Superior temporal gyrus (tissue), 1 donor: ENCODE results near the gene ANTXR1.

Experiments used
- DNase-seq: peaks from one replicate; pipeline ENCODE4 v3.0.0-alpha.2; 2016; ENCODE audit errors: extremely low spot score

ANTXR1 gene

GRCh38 chr2:69003731-69004130, 9.2 kb upstream of the ANTXR1 start:
- no peak for DNase-seq

GRCh38 chr2:69007169-69007568, 5.8 kb upstream of the ANTXR1 start:
- no peak for DNase-seq

DNA sequence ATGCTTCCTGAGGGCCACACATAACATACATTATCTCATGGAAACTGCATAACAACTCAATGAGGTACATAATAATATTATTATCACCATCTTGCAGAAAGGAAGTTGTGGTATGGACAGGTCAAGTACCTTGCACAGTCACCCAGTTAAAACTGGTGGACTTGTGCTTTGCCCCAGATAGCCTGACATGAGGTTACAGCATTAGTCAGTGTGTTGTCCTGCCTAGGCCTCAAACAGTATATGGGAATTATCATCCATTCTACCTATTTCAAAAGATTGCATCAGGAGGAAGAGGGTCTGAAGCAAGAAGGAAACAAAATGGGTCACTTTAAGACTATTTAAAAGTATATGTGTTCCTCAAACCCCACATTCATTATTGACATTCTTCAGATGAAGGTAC, 5.4 kb upstream of the ANTXR1 start:
- DNase-seq: no peak

DNA sequence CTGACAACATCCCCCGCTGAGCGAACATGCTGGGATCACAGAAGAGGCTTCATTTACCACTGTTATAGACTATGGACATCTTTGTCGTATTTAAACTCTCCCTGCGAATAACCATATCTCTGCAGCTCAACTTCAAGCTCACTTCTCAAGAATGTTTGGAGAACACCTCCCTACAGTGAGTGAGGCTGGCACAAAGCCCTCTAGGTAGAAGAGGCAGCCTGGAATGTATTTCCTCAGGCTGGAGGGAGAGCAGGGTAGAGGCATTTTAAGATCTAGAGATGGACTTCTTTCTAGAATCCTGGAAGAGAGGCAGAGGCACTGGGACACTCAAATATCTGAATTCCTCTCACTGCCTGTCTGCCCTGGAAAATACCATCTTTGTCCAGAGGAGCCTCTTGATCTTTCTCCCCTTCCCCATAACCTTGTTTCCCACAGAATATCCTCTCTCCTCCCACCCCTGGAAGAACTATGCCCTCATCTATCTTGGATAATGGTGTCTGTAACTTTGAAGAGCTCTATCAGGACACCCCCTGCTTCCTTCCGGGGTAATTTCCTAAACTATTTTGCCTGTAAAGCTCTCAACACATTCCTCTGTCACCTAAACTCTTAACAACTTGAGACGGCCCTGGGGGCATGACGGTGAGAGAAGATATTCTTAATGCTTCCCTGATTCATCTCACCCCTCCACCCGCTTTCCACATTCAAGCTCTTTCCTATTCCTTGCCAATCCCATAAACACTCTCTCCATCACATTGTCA, 2.4 kb upstream of the ANTXR1 start:
- no peak for DNase-seq

GRCh38 chr2:69011611-69012157, 1.3 kb upstream of the ANTXR1 start:
- no peak for DNase-seq

DNA sequence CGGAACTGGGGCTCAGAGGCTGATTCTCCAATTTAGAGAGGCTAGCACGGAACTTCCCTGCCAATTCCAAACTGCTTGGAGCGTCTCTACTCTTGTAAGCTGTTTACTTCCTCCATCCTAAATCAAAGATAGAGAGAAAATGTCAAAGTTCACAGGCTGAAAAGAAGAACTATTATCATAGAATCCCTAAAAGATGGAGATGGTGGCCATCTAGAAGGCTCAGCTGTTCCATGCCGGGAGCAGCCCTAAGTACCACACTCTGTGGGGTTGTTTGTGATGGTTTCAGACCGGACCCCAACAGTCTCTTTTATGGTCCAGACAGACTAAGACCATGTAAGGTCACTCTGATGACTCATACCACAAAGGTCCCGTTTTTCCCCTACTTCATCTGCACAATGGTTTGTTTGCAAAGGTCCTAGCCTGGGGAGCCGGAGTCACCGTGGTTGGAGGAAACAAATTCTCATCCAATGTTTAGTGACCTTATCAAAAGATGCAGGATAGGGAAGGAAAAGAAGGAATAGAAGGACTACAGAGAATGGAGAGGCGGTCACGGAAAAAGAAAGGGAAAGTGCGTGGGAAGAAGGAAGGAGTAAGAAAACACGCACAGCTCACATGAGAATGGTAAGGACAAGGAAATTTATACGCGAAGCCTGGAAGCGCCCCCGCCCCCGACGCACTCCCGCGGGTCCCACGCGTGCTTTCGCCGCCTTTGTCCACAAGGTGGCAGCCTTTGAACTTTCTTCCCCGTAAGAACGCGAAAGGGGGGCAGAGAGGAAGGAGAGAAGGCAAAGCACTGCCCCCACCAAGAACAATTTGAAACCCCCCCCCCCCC, 453 bp upstream of the ANTXR1 start:
- peak; percentile 81 for DNase-seq

GRCh38 chr2:69013840-69014821, 1.2 kb downstream of the ANTXR1 start:
- DNase-seq: peak; percentile 35

DNA sequence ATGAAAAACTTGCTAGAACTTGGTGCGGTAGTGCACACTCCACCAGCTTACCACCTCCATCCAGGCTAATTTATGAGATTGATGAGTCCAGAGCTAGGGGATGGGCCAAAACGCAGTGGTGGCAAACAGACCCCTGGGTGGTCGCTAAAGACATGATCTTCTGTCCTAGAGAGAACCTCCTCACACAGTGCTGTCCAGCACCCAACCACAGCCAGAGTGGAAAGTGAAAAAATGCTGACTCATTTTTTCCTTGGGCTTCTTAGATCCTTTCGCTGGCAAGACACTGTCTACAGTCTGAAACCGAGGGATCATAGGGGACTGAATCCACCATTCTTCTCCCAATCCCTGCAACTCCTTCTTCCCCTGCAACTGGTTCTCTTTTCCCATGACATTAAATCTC, 4.1 kb downstream of the ANTXR1 start:
- DNase-seq: no peak

DNA sequence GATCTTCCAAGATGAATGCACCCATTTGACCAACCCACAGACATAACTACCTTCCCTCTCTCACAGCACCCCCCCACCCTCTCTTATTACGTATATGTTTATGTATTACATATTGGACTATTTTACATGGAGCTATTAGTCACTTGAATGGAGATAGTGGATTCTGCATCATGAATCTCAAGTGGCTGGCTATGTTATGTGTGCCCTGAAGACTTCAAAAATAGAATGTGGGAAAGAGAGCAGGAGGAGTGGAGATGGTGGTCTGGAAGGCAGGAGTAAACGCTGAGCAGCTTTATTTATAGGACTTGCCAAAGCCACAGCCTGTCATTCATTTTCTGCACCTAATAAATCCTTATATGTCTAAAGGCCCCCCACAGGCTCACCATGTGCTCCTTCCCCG, 4.9 kb downstream of the ANTXR1 start:
- no peak for DNase-seq

- no peak for DNase-seq
Observed at GRCh38 chr2:69018678-69019095, 5.7 kb downstream of the ANTXR1 start.

DNA sequence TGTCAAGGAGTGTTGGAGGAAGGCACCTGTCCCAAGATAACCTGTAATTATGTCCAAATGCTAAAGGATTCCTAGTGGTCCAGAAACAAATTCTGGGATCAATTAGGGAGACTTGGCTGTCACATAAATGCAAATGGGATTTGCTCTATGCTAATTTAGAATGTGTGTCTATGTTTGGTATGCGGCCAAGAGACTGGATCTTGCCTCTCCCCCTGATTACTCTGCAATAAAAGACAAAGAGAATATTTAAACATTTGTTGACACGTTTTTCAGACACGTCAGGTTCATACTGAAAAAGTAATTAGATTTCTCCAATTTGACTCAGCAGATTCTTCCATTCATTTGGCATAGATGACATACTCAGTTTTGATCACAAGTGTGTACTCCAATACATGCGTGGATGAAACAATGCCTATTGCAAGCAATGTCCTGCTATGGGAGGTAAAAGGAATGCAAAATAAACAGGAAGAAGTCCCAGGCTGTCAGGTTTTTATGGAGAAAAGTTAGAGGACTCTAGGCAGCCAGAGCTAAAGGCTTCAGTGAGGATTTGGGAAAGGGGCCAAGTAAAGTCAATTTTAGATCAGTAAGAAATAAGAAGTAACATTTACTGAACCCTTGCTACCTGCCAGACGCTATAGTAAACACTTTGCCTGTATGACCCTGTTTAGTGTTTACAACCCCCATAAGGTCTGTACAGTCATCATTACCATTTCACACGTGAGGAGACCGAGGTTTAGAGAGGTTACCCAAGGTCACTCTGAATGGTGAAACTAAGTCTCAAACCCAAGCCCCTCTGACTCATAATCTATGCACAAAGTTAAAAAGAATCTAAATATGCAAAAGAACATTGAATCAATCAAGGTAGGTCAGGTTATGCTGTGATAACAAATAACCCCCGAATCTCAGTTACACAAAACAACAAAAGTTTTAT, 7.8 kb downstream of the ANTXR1 start:
- DNase-seq: no peak

DNA sequence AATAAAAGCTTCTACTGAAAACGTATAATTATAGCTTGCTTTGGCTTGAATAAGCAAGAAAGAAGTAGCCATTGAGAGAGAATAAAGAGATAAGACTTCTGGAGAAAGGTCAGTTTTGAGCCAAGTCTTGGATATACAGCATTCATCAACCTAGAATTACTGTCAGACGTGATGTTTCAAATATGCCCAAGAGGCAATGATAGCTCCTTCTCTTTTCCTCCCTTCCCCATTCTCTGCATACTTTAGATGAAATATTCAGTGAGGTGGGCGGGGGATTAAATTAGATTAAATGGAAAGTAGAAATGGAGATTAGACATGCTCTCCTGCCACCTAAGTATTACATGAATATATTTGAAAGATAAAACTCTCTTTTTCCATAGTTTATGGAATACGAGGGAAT, 8.7 kb downstream of the ANTXR1 start:
- DNase-seq: no peak

- DNase-seq: no peak
Observed at GRCh38 chr2:69022548-69022947, 9.6 kb downstream of the ANTXR1 start.

GRCh38 chr2:69023236-69023635, 10.3 kb downstream of the ANTXR1 start:
- DNase-seq: no peak

GRCh38 chr2:69026026-69026425, 13.0 kb downstream of the ANTXR1 start:
- peak; percentile 40 for DNase-seq

- no peak for DNase-seq
Observed at GRCh38 chr2:69026691-69027459, 13.9 kb downstream of the ANTXR1 start.

DNA sequence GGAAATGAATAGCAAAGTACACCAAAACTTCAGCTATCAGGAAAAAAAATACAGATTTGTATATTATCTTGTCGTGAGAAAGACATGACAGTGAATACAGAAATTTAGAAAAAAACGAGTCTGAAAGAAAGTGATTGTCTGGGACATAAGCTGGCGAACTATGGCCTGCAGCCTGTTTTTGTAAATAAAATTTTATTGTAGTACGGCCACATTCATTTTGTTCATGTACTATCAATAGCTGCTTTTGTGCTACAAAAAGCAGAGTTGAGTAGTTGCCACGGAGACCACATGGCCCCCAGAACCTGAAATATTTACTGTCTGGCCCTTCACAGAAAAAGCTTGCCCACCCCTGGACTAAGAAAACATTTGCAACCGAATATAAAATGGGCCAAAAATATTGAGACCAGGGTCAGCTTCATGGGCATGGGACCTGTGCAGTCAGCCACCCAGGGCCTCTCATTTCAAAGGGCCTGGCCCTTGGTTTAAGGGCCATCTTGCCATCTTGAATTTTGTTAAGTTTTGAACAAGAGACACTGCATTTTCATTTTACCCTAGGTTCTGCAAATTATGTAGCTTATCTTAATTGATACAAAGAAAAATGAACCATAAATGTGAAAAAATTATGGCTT, 17.9 kb downstream of the ANTXR1 start:
- DNase-seq: no peak

- DNase-seq: no peak
Observed at GRCh38 chr2:69031466-69031865, 18.5 kb downstream of the ANTXR1 start.

DNA sequence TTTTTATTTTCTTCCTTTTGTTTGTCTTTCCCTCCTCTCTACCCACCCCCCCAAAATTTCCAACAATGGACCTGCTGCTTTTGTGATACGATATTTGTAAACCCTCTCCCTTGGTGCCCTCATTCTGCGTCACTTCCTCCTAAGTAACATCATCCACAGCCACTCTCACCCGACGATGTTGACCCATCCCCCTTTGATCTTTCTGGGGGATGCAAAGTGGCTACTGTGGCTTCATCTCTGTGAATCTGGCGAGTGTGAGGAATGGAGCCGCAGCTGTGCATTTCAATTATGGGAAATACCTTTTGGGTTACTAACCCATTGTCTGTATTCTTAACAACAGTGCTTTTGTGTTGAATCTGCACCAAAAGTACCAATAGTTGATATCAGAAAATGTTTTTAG, 19.4 kb downstream of the ANTXR1 start:
- DNase-seq: no peak
